ENCODE measurements around the gene LDB1.

The LDB1 gene

GRCh38 chr10:102112210-102112817 lies 7.9 kb downstream of the LDB1 start:
- no peak for DNase-seq

GRCh38 chr10:102111276-102111675 lies 8.9 kb downstream of the LDB1 start:
- no peak for DNase-seq

DNA sequence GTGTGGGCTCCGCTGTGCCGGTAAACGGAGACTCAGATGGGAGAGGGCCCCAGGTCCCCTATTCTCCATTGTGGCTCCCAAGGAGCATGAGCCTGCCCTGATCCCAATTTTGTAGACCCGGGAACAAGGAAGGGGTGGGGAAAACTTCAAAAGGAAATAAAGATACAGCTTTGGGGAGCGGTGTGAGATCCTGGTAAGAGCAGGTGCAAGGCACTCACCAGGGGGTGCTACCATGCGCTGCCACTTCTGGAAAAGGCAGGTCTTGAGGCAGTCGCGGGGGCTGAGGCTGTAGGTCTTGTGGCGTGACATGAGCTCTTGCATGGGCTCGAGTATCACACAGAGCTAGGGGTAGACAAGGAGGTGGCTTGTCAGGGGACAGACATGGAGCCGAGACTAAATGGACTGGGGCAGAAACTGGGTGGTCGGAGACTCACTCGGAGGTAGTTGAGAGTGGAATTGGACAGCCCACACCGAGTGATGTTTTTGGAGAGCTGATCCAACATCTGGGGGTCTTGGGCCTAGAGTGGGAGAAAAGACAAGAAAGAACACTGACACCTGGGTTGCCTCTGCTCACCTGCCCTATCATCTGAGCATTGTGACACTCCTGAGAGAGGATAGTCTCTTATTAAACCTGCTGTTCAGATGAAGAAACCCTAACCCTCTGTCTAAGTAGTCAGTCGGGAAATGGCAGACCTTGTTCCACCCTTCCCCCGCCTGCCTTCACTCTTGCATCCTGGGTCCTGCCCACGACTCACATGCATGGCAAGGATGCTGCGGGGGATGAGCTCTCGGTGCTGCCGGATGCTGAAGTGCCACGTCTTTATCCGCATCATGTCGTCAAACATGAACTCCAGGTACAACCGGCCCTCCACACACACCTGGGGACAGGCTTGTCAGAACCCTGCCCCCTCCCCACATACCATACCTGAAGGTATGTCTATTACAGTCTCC lies 10.7 kb downstream of the LDB1 start:
- no peak for DNase-seq

DNA sequence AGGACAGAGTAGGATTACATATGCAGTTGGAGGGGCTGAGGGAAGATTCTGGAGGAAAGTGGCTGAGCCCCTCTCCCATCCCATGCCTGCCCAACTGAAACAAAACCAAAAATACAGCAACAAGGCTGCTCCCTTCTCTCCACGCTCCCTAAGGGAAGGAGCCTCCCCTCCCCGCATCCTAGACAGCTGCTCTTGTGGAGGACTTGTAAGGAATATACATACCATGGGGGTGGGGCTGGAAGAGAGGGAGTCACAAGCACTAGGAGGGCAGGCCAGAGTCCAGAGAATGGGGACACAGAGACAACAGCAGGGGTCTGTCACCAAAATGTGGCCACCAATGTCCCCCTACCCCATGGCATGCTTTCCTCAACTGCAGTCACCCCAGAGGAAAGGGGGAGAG lies 13.2 kb downstream of the LDB1 start:
- no peak for DNase-seq

- no peak for DNase-seq
Measured at GRCh38 chr10:102102421-102102820, 17.7 kb downstream of the LDB1 start.

- DNase-seq: no peak
Measured at GRCh38 chr10:102101152-102101551, 19.0 kb downstream of the LDB1 start.

DNA sequence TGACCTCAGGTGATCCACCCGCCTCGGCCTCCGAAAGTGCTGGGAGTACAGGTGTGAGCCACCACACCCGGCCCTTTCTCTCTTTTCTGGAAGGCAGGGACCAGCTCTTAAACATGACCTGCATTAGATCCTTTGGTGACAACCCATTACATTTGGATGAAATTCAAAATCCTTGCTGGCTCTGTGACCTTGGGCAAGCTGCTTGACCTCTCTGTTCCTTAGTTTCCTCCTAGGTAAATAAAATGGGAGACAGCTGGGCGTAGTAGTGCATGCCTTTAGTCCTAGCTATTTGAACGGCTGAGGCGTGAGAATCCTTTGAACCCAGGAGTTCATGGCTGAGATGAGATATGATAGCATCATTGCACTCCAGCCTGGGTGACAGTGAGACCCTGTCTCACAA lies 23.7 kb downstream of the LDB1 start:
- DNase-seq: no peak

- no peak for DNase-seq
Measured at GRCh38 chr10:102090772-102091171, 29.4 kb downstream of the LDB1 start.

DNA sequence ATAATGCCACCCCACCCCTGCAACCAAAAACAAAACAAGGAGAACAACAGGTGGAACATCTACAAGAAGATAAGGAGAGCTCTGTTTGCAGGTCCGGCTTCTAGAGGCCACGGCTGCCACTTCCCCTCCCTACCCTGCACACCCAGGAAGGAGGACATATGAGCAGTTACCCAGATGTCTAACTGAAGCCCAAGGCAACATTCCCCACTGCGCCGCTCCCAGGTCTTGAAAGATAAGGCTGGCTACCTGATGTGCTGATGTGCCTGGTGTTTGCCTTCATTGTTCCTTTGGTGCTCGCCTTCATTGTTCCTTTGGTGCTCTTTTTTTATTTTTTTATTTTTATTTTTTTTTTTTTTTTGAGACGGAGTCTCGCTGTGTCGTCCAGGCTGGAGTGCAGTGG lies 34.0 kb downstream of the LDB1 start:
- DNase-seq: no peak

- no peak for DNase-seq
Measured at GRCh38 chr10:102085336-102085735, 34.8 kb downstream of the LDB1 start.

GRCh38 chr10:102083541-102083940 lies 36.6 kb downstream of the LDB1 start:
- no peak for DNase-seq

- peak; percentile 18 for DNase-seq
Measured at GRCh38 chr10:102072673-102073527, 47.3 kb downstream of the LDB1 start.

DNA sequence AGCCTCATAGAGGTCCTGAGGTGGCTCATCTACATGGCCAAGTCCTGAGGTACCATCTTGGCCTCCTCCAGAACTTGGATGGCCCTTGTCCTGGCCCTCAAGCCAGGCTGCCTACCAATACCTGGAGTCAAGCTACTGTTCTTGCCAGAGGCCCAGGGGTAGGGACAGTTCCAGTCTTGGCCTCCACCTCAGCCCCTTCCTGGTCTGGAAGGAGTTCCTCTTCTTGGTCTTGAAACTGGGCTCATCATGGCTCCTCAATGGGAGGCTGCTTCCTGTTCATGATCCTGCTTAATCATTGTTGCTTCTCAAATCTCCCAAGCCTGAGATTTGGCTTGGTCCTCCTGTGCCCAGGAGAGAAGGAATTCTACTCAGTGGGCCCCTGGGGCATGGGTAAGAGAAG lies 51.1 kb downstream of the LDB1 start:
- no peak for DNase-seq

- DNase-seq: no peak
Measured at GRCh38 chr10:102068216-102068615, 52.0 kb downstream of the LDB1 start.

DNA sequence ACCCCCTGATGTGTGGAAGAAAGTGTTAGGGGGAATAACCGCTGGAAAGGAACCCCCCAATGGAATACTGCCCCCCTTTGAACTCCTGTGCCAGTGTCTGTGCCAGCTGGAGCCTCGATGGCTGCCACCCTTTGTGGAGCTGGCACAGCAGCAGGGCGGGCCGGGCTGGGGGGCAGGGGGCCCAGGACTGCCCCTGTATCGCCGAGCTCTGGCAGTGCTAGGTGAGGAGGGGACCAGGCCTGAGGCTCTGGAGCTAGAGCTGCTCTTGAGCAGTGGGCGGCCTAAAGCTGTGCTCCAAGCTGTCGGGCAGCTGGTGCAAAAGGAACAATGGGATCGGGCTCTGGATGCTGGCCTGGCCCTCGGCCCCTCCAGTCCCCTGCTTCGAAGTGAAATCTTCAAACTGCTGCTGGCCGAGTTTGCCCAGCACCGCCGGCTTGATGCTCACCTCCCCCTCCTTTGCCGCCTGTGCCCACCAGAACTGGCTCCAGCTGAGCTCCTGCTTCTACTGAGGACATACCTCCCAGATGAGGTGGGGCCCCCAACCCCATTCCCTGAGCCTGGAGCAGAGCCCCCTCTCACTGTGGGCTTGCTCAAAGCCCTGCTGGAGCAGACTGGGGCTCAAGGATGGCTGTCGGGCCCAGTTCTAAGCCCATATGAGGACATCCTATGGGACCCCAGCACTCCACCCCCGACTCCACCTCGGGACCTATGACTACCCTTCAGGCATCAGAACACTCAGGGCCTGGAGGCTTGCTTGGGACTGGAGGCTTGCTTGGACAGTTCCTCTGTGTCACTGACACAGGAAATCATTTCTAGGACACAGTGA lies 52.9 kb downstream of the LDB1 start:
- no peak for DNase-seq

GRCh38 chr10:102066399-102067088 lies 53.6 kb downstream of the LDB1 start:
- no peak for DNase-seq

GRCh38 chr10:102065561-102066398 lies 54.4 kb downstream of the LDB1 start:
- DNase-seq: no peak

- DNase-seq: peak; percentile 54
Measured at GRCh38 chr10:102064868-102065560, 55.2 kb downstream of the LDB1 start, which contains the start of gene HPS6. Gene HPS6 (plus strand): TSS chr10:102065349. CDS start chr10:102065475, 126 bp downstream.

GRCh38 chr10:102064503-102064867 lies 55.7 kb downstream of the LDB1 start:
- no peak for DNase-seq

GRCh38 chr10:102059987-102060386 lies 60.2 kb downstream of the LDB1 start:
- no peak for DNase-seq

Measured in NCI-H2107 (cell line).